Mononuclear cell (primary cell): Measurements from ENCODE around the gene PDC. TPM values are rescaled to one million over a fixed set of nuclear protein-coding genes. Genes with fewer than 3 reads are reported as not detected.
"Not testable (repeated sequence)": the region's sequence is repeated elsewhere in the genome, so short reads cannot be mapped to it uniquely, and the experiment has no call there.

Experiments used
- H3K27me3 ChIP-seq: 2 replicates; pipeline ENCODE4 v1.6.0; 2011; ENCODE audit warnings: low read length, control low read depth; ENCODE audit not compliant: insufficient read depth
- H3K4me1 ChIP-seq: 2 replicates; pipeline ENCODE4 v1.5.1; 2011; ENCODE audit warnings: mild to moderate bottlenecking, low read length, control low read depth; ENCODE audit not compliant: insufficient read depth
- H3K4me3 ChIP-seq: 2 replicates; pipeline ENCODE4 v1.5.1; 2011; ENCODE audit warnings: mild to moderate bottlenecking, low read length, moderate library complexity
- H3K9me3 ChIP-seq: 2 replicates; pipeline ENCODE4 v1.5.1; 2011; ENCODE audit warnings: low read depth, mild to moderate bottlenecking, control low read depth, low read length
- total RNA-seq: library from RNA; depleted of rRNA; stranded (reverse); fragments of >200 nt; gene quantifications from one replicate; pipeline ENCODE4 v1.2.3, GENCODE V29; 2012

The PDC gene
- total RNA-seq, 1 donor, result not detected

DNA sequence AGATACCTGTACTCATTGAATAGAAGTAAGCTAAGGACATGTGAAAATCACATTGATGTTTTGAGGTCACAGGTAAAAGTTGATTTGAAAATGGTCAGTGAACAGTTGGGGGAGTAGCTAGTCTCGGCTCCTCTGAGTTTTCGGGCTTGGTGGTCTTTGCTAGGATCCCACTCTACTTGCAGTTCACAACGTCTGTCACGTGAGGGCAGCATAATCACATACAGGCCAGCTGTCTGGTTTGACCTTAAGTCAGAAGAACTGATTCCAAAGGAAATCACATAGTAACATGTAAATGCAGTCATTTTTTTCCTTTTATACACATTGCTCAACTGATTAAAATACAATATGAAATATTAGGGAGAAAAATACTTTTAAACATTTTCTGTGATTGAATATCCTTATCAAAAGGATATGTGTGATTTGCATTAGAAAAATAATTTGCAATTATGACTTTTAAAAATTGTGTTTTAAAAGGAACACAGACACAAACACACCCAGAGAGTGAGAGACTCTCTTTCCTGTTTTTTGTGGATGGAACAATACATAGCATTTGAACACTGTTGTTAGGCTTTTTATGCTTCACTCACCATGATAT lies 21.8 kb upstream of the PDC start:
- Histone ChIP-seq H3K9me3 (no peaks in the 10 kb centered on the region), H3K4me3 (no peak overlapping the region)

DNA sequence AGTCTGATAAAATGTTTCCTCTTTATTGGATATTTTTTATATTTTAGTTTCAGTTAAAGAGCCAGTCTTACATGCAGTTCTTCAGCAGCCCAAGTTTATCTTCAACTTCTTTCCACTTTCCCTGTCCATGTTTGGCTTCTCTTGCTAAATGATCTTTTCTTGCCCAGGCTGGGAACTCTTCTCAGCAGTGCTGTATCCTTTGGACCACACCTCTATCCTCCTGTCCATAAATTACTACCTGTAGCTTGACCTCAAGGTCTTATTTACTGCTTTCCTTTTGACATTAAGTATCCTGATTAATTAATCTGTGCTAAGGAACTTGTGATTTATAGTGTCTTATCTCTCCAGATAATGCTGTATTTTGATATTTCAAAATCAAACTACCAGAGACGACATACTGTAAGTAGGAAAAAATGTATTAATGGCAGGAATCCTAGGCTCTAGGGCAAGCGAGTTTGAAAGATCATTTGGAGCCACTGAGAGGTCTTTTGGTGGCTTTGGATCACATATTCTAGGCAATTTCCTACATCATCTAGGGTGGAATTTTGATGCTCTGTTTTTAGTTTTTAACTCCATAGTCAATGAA lies 20.5 kb upstream of the PDC start:
- no peaks in the 10 kb centered on the region for H3K4me1 ChIP-seq
- H3K27me3 ChIP-seq, result no peaks in the 10 kb centered on the region
- H3K4me3 ChIP-seq, result no peak overlapping the region
- H3K9me3 ChIP-seq, result no peaks in the 10 kb centered on the region

More for the DNA sequence above, 21.8 kb upstream of the PDC start:
- no peaks in the 10 kb centered on the region for H3K27me3 ChIP-seq
- no peaks in the 10 kb centered on the region for H3K4me1 ChIP-seq

DNA sequence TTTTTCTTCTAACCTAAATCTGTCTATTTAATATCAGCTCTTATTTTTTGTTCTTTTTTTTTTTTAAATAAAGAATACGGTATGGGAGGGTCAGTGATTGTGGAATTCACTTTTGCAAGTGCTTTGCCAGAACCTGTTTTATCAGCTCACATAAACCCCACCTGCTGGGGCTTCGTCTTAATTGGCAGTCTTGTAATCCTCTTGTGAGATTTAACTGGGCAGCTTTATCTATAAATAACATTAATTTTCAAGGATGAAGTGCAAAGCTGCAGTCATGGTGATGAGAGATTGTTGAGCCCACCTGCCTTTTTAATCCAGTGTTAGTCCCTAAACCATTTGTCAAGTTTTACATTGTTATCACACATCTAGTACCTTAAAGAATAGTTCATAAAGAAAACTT lies 18.2 kb upstream of the PDC start:
- no peaks in the 10 kb centered on the region for H3K27me3 ChIP-seq
- H3K4me3 ChIP-seq, result no peak overlapping the region
- no peaks in the 10 kb centered on the region for H3K9me3 ChIP-seq
- no peaks in the 10 kb centered on the region for H3K4me1 ChIP-seq

DNA sequence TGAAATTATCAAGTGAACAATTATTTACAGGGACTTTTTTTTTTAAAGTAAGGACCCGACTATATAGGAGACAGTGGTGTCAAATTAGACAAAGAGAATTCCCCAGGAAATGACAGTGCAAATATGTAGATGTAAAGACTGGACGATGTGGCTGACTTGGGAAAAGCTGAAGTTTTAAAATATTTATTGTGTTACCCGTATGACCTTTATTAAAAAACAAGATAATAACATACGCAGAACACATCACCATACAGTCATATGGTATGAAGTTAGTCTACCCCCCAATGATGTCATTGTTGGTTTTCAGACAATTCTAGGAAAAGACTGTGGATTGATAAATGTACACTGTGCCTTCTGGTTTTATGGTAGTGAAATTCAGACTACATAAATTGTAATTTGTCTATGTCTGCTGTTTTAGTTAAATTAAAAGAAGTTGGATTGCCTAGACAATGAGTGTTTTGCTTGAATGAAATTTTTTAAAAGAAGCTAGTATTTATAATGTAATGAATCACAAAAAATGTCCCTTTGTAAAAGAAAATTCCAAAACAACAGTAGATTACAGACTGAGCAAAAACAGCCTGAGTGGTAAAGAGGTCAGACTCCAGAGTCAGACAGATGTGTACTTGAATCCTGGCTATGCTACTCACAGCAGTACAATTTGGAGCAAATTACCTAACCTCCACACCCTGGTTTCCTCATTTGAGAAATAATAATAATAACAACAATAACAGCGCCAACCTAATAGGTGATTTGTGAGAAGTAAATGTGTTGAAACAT lies 15.5 kb upstream of the PDC start:
- no peak overlapping the region for H3K4me3 ChIP-seq
- no peaks in the 10 kb centered on the region for H3K27me3 ChIP-seq
- no peaks in the 10 kb centered on the region for H3K4me1 ChIP-seq
- H3K9me3 ChIP-seq, result no peaks in the 10 kb centered on the region

DNA sequence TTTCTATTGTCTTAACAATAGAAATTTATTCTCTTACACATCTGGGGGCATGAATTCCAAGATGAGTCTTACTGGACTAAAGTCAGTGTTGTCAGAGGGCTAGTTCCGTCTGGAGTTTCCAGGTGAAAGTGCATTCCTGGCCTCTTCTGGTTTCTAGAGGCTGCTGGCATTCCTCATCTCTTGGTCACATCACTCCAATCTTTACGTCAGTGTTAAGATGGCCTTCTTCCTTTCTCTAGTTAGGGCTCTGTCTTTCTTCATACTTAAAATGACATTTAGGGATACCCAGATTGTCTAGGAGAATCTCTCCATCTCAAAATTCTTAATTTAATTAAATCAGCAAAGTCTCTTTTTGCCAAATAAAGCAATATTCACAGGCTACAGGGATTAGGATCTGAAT lies 13.3 kb upstream of the PDC start:
- Histone ChIP-seq H3K27me3 (no peaks in the 10 kb centered on the region), H3K4me1 (no peaks in the 10 kb centered on the region), H3K4me3 (no peak overlapping the region), H3K9me3 (no peaks in the 10 kb centered on the region)

DNA sequence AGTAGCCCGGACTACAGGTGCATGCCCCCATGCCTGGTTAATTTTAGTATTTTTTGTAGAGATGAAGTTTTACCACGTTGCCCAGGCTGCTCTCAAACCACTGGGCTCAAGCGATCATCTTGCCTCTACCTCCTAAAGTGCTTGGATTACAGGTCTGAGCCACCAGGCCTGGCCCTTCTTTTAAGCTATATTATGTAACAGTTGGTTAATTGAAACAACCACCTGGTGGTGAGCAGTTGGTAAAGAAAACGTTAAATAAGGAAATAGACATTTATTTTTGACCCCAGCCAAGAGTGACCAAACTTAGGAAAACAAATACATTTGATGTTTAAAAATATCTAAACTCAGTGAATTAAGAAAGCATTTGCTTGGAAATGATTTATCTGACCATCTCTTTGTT lies 12.1 kb upstream of the PDC start:
- H3K4me3 ChIP-seq, result no peak overlapping the region
- H3K4me1 ChIP-seq, result no peaks in the 10 kb centered on the region
- peaks cover 2% of the 10 kb centered on the region for H3K27me3 ChIP-seq
- no peaks in the 10 kb centered on the region for H3K9me3 ChIP-seq

DNA sequence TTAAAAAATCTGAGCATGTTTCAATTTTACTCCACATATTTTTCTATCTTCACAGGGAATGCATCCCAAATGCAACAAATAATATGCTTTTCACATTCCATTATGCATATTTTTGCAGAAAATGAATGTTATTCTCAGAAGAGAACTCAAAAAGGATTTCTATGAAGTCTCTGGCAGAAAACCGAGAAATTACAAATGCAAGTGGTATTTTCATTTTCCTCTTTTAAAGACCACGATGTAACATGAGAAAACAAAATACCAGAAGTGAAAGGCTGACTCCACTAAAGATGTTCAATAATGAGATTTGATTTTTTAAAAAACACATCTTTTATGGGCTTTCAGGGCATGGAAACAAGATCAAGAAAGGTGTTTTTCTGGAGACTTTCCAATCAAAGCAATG lies 5.0 kb upstream of the PDC start:
- Histone ChIP-seq H3K27me3 (peaks cover 2% of the 10 kb centered on the region), H3K4me3 (no peak overlapping the region), H3K9me3 (no peaks in the 10 kb centered on the region), H3K4me1 (no peaks in the 10 kb centered on the region)

DNA sequence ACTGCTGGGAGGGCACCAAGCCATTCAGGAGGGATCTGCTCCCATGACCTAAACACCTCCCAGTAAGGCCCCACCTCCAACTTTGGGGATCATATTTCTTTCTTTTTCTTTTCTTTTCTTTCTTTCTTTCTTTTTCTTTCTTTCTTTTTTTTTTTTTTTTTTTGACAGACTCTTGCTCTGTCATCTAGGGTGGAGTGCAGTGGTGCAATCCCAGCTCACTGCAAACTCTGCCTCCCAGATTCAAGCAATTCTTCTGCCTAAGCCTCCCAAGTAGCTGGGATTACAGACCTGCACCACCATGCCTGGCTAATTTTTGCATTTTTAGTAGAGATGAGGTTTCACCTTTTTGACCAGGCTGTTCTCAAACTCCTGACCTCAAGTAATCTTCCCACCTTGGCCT lies 4.6 kb upstream of the PDC start:
- H3K27me3 ChIP-seq, H3K4me1 ChIP-seq, H3K9me3 ChIP-seq, H3K4me3 ChIP-seq: not testable (repeated sequence)

DNA sequence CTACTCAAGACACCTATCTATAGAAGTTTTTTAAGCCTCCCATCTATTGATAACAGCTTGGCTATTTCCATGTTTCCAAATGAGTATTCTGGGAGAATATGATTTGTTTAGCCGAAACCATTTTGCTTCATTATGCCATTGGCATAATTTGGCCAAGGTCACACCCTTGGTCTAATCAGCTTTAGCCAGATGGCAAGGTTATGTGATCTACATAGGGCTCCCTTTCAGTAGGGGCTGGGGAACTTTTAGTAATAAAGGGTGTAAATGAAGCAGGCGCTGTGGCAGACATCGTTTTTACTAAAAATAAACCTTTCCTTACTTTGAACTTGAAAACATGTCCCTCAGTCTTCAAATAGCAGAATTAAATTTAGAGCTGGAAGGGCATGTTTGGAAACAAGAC lies 3.0 kb upstream of the PDC start:
- H3K4me1 ChIP-seq, result no peaks in the 10 kb centered on the region
- no peak overlapping the region for H3K4me3 ChIP-seq
- no peaks in the 10 kb centered on the region for H3K9me3 ChIP-seq
- peaks cover 2% of the 10 kb centered on the region for H3K27me3 ChIP-seq

DNA sequence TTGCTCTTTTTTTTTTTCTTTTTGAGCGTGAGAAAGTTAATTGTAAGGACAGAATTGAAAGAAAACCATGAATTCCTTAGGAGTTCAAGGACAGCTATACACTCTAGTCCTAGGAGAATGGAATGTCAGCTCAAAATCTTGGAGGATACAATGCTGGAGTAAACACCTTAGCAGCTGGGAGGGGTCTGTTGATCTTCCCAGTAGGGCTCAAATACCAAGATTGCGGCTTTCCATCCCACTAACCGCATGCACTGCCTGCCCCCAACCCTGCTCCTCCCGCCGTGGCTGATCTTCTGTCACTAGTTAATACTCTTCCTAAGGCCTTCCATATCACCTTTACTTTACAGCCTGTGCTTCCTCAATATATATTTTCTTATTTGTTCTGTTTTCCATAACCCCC lies 2.6 kb upstream of the PDC start:
- no peaks in the 10 kb centered on the region for H3K9me3 ChIP-seq
- H3K4me1 ChIP-seq, result no peaks in the 10 kb centered on the region
- H3K4me3 ChIP-seq, result no peak overlapping the region
- peaks cover 2% of the 10 kb centered on the region for H3K27me3 ChIP-seq

DNA sequence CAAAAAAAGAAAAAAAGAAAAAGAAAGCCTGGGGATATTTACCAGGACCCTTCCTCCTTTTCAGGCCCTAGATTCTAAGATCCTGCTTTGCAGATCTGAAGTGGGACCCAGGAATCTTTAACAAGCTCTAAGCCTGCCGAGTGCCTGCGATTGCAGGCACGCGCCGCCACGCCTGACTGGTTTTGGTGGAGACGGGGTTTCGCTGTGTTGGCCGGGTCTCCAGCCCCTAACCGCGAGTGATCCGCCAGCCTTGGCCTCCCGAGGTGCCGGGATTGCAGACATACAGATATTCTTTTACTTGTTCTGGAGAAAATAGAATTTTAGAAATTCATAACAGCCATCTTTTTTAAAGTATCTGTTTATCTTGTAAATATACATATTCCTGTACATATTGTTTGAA lies 1.8 kb downstream of the PDC start:
- H3K4me3 ChIP-seq, H3K9me3 ChIP-seq, H3K4me1 ChIP-seq, H3K27me3 ChIP-seq: not testable (repeated sequence)

DNA sequence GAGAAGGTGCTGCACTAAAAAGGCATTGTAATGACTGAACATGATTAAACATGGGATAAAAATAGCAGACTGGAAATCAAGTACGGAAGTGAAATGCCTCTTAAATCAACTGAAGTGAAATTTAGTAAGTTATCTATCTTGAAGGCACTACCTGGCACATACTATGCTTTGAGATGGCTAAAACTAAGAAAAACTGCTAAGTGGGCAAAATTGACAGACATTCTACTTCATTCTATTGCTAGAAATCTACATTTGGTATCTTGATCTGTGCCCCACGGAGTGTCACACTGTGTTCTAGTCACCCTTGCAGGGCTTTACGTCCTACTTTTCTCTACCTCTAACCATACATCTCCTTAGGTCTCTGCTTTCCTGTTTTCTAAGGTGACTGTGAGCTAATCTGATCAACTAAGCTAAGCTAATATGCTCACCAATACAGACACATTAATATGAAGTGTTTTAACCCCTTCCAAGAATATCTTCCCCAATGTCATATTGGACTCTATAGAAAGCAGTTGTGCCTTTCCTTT lies 4.1 kb downstream of the PDC start:
- Histone ChIP-seq H3K4me1 (peaks cover 3% of the 10 kb centered on the region), H3K27me3 (no peaks in the 10 kb centered on the region), H3K9me3 (no peaks in the 10 kb centered on the region), H3K4me3 (no peak overlapping the region)

DNA sequence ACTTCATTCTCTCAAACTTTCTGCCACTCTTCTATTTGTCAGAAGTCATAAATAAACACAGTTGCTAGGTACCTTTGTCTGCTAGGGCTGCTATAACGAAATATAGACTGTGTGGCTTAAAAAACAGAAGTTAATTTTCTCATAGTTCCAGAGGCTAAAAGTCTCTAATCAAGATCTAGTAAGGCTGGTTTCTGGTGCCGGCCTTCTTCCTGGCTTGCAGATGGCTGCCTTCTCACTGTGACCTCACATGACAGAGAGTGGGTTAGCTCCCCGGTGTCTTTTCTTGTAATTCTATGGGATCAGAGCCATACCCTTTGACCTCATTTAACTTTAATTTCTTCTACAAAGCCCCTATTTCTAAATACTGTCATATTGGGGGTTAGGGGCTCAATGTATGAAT lies 5.9 kb downstream of the PDC start:
- Histone ChIP-seq H3K4me3 (no peak overlapping the region), H3K27me3 (no peaks in the 10 kb centered on the region), H3K9me3 (no peaks in the 10 kb centered on the region), H3K4me1 (peaks cover 3% of the 10 kb centered on the region)

DNA sequence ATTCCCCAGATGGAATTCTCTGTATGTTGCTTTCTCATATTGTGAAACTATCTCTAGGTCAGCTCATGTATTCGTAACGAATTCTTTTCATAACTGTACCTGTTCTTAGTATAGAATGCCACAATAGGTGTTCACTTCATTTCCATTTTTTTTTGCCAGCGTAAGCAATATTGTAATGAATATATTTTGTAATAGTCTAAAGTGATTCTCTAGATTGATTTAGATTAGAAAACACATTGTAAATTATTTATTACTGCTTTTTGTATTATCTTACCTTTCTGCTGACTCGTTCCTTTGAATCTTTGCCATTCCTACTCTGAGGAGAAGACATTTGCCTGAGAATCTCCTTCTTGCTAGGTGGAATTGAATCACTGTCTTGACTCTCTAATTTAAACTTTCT lies 14.8 kb downstream of the PDC start:
- Histone ChIP-seq H3K9me3 (no peaks in the 10 kb centered on the region), H3K27me3 (no peaks in the 10 kb centered on the region), H3K4me3 (no peak overlapping the region), H3K4me1 (peaks cover 17% of the 10 kb centered on the region)

DNA sequence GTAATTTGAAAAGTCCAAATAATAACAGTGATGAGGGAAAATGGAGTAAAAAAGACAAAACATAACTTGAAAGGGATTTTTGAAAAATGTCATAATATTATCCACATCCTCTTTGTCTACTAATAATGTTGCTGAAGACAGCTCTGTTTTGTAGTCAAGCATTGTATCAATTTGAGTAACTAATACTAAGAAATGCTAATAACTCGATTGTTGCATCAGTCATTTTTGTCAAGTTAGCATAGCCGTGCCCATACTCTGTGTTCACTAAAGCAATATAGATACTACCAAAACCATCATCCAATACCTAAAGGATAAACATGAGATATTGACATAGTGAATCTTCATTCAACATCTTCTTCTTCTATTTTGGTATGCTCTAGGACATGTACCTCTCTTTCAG lies 17.3 kb downstream of the PDC start:
- Histone ChIP-seq H3K9me3 (no peaks in the 10 kb centered on the region), H3K4me1 (peaks cover 22% of the 10 kb centered on the region), H3K4me3 (no peak overlapping the region), H3K27me3 (no peaks in the 10 kb centered on the region)
